ENCODE data around the gene CHST15. TPM values are rescaled to one million over a fixed set of nuclear protein-coding genes. Genes with fewer than 3 reads are reported as not detected.

The CHST15 gene
- total and polyA plus RNA-seq, 4 donors, result 2.9 to 16.5 (median 6.4) TPM

- no peak for TF ChIP-seq ZBTB33 (IDR thresholded peaks at IDR 0.05)
- no peak for TF ChIP-seq JUND (IDR thresholded peaks at IDR 0.05)
Observed at GRCh38 chr10:124018886-124019525, 74.4 kb downstream of the CHST15 start (continued).

- 79% methylated on average over 5 of the region's 5 CpGs for whole genome bisulfite sequencing
- DNase-seq (ENCODE audit: low spot score), result no peak
- Histone ChIP-seq H3K9me3 (ENCODE audit: control insufficient read depth in 4 of 4, low read length in 3 of 4) (no peaks in the 10 kb centered on the region), H3K36me3 (ENCODE audit: control insufficient read depth in 4 of 4, insufficient read depth in 3 of 4, low read depth in 1 of 4, low read length in 3 of 4) (peaks cover 0 to 8% (median 0%) of the 10 kb centered on the region in 4 donors), H3K27me3 (ENCODE audit: control insufficient read depth in 4 of 4, insufficient read depth in 4 of 4, low read length in 3 of 4) (no peaks in the 10 kb centered on the region), H3K4me1 (ENCODE audit: control insufficient read depth in 4 of 4, insufficient read depth in 4 of 4, low read length in 3 of 4) (peaks cover 0 to 6% (median 1%) of the 10 kb centered on the region in 4 donors), H3K9ac (ENCODE audit: low read depth in 1 of 2, low read length in 2 of 2) (no peak overlapping the region), H3K27ac (ENCODE audit: low read depth in 1 of 2, low read length in 2 of 2) (no peak overlapping the region), H3K4me3 (ENCODE audit: low read depth in 1 of 3, low read length in 3 of 3) (no peak overlapping the region)
- no peak for TF ChIP-seq GABPA (IDR thresholded peaks at IDR 0.05 in 1 of 2, conservative IDR thresholded peaks at IDR 0.05 in 1 of 2)
- no peak for TF ChIP-seq ZBTB33 (IDR thresholded peaks at IDR 0.05)
- no peak for TF ChIP-seq CTCF (IDR thresholded peaks at IDR 0.05; ENCODE audit: low read depth, low read length, missing input control)
- TF ChIP-seq RAD21 (IDR thresholded peaks at IDR 0.05), result no peak
- no peak for TF ChIP-seq FOXA2 (IDR thresholded peaks at IDR 0.05)
Observed at GRCh38 chr10:124017729-124018128, 75.7 kb downstream of the CHST15 start.

GRCh38 chr10:124016804-124017375 lies 76.5 kb downstream of the CHST15 start:
- Histone ChIP-seq H3K9ac (ENCODE audit: low read depth in 1 of 2, low read length in 2 of 2) (no peak overlapping the region), H3K27ac (ENCODE audit: low read depth in 1 of 2, low read length in 2 of 2) (no peak overlapping the region), H3K4me1 (ENCODE audit: control insufficient read depth in 4 of 4, insufficient read depth in 4 of 4, low read length in 3 of 4) (peaks cover 0 to 6% (median 1%) of the 10 kb centered on the region in 4 donors), H3K9me3 (ENCODE audit: control insufficient read depth in 4 of 4, low read length in 3 of 4) (no peaks in the 10 kb centered on the region), H3K27me3 (ENCODE audit: control insufficient read depth in 4 of 4, insufficient read depth in 4 of 4, low read length in 3 of 4) (no peaks in the 10 kb centered on the region), H3K36me3 (ENCODE audit: control insufficient read depth in 4 of 4, insufficient read depth in 3 of 4, low read depth in 1 of 4, low read length in 3 of 4) (peaks cover 0 to 10% (median 0%) of the 10 kb centered on the region in 4 donors), H3K4me3 (ENCODE audit: low read depth in 1 of 3, low read length in 3 of 3) (no peak overlapping the region)
- WGBS, result 78% methylated on average over 10 of the region's 10 CpGs
- TF ChIP-seq RAD21 (IDR thresholded peaks at IDR 0.05) (no peak), YY1 (IDR thresholded peaks at IDR 0.05) (no peak), CTCF (IDR thresholded peaks at IDR 0.05; ENCODE audit: low read depth, low read length, missing input control) (no peak), HNF4G (IDR thresholded peaks at IDR 0.05) (no peak), JUND (IDR thresholded peaks at IDR 0.05) (no peak), RXRA (IDR thresholded peaks at IDR 0.05) (no peak), REST (IDR thresholded peaks at IDR 0.05) (no peak)
- no peak for DNase-seq (ENCODE audit: low spot score)
